Ascending aorta (tissue), 2 donors: Measurements from ENCODE around the gene DAAM2. TPM values are rescaled to one million over a fixed set of nuclear protein-coding genes. Genes with fewer than 3 reads are reported as not detected.

Source experiments
- DNase-seq, 2 donors: peaks; one replicate each; pipeline ENCODE4 v3.0.0-alpha.2; 2019; ENCODE audit warnings: low spot score in 2 of 2
- H3K27ac ChIP-seq, 2 donors: fragments of 200-600 bp; sonication (generic); one replicate each; pipeline ENCODE4 v1.5.1; 2016 to 2017; ENCODE audit warnings: mild to moderate bottlenecking in 1 of 2
- H3K27me3 ChIP-seq: fragments of 200-600 bp; sonication (generic); one replicate; pipeline ENCODE4 v1.5.1; 2017
- H3K36me3 ChIP-seq, 2 donors: fragments of 200-600 bp; sonication (generic); one replicate each; pipeline ENCODE4 v1.5.1; 2016
- H3K4me1 ChIP-seq, 2 donors: fragments of 200-600 bp; sonication (generic); one replicate each; pipeline ENCODE4 v1.5.1; 2016 to 2017; ENCODE audit warnings: mild to moderate bottlenecking in 1 of 2
- H3K4me3 ChIP-seq, 2 donors: fragments of 200-600 bp; sonication (generic); one replicate each; pipeline ENCODE4 v1.5.1; 2016 to 2017; ENCODE audit warnings: mild to moderate bottlenecking in 1 of 2
- H3K9me3 ChIP-seq, 2 donors: fragments of 200-600 bp; sonication (generic); one replicate each; pipeline ENCODE4 v1.5.1; 2016
- intact Hi-C: fragments of 100-400 bp; cut with DNase I; formaldehyde crosslinking; loops from one replicate; pipeline ENCODE4 v1.15.1; 2023
- total RNA-seq: library from RNA; depleted of rRNA; stranded (reverse); fragments of >200 nt; gene quantifications from one replicate; pipeline ENCODE4 v1.1.0, GENCODE V29; 2016
- TF ChIP-seq, protein P1 (sequence below), 3 experiments: fragments of 200-600 bp in 2 of 3; fragments of 450-650 bp in 1 of 3; sonication (generic) in 2 of 3; IDR thresholded peaks; one replicate each; pipeline ENCODE4 v1.5.1; 2016 to 2019; ENCODE audit warnings: antibody characterized with exemption in 3 of 3, mild to moderate bottlenecking in 1 of 3, moderate library complexity in 1 of 3

The DAAM2 gene
- total RNA-seq, 1 donor from 2014 or later = 44.0 TPM

- H3K36me3 ChIP-seq = peaks cover 6 to 28% of the 10 kb centered on the region in 2 donors
- DNase-seq = no peak
- H3K4me1 ChIP-seq = peaks cover 0 to 3% of the 10 kb centered on the region in 2 donors
Observed at GRCh38 chr6:39861663-39862062, 69.5 kb downstream of the DAAM2 start.

GRCh38 chr6:39865011-39865888 lies 73.1 kb downstream of the DAAM2 start:
- TF ChIP-seq, protein P1, sequence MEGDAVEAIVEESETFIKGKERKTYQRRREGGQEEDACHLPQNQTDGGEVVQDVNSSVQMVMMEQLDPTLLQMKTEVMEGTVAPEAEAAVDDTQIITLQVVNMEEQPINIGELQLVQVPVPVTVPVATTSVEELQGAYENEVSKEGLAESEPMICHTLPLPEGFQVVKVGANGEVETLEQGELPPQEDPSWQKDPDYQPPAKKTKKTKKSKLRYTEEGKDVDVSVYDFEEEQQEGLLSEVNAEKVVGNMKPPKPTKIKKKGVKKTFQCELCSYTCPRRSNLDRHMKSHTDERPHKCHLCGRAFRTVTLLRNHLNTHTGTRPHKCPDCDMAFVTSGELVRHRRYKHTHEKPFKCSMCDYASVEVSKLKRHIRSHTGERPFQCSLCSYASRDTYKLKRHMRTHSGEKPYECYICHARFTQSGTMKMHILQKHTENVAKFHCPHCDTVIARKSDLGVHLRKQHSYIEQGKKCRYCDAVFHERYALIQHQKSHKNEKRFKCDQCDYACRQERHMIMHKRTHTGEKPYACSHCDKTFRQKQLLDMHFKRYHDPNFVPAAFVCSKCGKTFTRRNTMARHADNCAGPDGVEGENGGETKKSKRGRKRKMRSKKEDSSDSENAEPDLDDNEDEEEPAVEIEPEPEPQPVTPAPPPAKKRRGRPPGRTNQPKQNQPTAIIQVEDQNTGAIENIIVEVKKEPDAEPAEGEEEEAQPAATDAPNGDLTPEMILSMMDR (IDR thresholded peaks at IDR 0.05) = peak; percentile 74 to 90 (median 85)
- Histone ChIP-seq H3K36me3 (peaks cover 30 to 42% of the 10 kb centered on the region in 2 donors), H3K4me1 (peaks cover 0 to 3% of the 10 kb centered on the region in 2 donors), H3K4me3 (no peak overlapping the region), H3K27me3 (no peaks in the 10 kb centered on the region), H3K9me3 (no peaks in the 10 kb centered on the region), H3K27ac (peak overlapping the region in 1 of 2 donors; percentile 15)
- peak in 1 of 2 donors; percentile 89 for DNase-seq
- intact Hi-C loops = loop anchor here (1.0 kb wide), 1 partner anchor 27 kb away; no protein-coding TSS in a partner anchor

More at GRCh38 chr6:39861663-39862062, 69.5 kb downstream of the DAAM2 start:
- Histone ChIP-seq H3K27me3 (no peaks in the 10 kb centered on the region), H3K4me3 (no peak overlapping the region), H3K27ac (peak overlapping the region; percentile 45 to 52), H3K9me3 (no peaks in the 10 kb centered on the region)
- intact Hi-C loops = no loop called here
- TF ChIP-seq, protein P1 (IDR thresholded peaks at IDR 0.05) = no peak

- Histone ChIP-seq H3K9me3 (no peaks in the 10 kb centered on the region), H3K36me3 (peaks cover 46 to 61% of the 10 kb centered on the region in 2 donors), H3K4me1 (peaks cover 0 to 3% of the 10 kb centered on the region in 2 donors), H3K4me3 (no peak overlapping the region), H3K27ac (no peak overlapping the region), H3K27me3 (no peaks in the 10 kb centered on the region)
- TF ChIP-seq, protein P1 (IDR thresholded peaks at IDR 0.05) = no peak
- intact Hi-C loops = no loop called here
- no peak for DNase-seq
Observed at GRCh38 chr6:39867592-39867991, 75.4 kb downstream of the DAAM2 start.

DNA sequence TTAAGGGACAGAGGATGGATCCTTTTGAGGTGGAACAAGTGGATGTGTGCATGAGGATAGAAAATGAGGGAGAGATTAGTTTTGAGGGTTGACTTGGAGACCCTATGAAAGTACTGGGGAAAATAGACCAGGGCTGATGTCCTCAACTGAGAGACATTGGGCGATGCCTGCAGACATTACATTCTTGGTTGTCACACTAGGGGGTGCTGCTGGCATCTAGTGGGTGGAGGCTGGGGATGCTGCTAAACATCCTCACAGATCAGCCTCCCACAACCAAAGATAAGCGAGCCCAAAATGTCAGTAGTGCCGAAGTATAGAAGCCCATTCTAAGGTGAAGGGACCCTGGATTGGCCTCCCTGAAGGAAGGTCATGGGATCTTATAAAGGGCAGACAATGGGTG lies 78.8 kb downstream of the DAAM2 start:
- Histone ChIP-seq H3K36me3 (peaks cover 71 to 83% of the 10 kb centered on the region in 2 donors), H3K9me3 (no peaks in the 10 kb centered on the region)

GRCh38 chr6:39873439-39873838 lies 81.3 kb downstream of the DAAM2 start:
- Histone ChIP-seq H3K27ac (no peak overlapping the region), H3K4me3 (no peak overlapping the region), H3K36me3 (peaks cover 73 to 93% of the 10 kb centered on the region in 2 donors), H3K27me3 (no peaks in the 10 kb centered on the region), H3K4me1 (no peaks in the 10 kb centered on the region), H3K9me3 (no peaks in the 10 kb centered on the region)
- intact Hi-C loops = no loop called here
- TF ChIP-seq, protein P1 (IDR thresholded peaks at IDR 0.05) = no peak
- no peak for DNase-seq

More for the DNA sequence above, 78.8 kb downstream of the DAAM2 start:
- Histone ChIP-seq H3K27me3 (no peaks in the 10 kb centered on the region), H3K4me3 (no peak overlapping the region), H3K27ac (no peak overlapping the region), H3K4me1 (no peaks in the 10 kb centered on the region)
- no peak for DNase-seq
- TF ChIP-seq, protein P1 (IDR thresholded peaks at IDR 0.05) = no peak
- intact Hi-C loops = no loop called here
